Gastrocnemius medialis (tissue), 4 donors: ENCODE results near the gene KRTAP12-1. TPM values are rescaled to one million over a fixed set of nuclear protein-coding genes. Genes with fewer than 3 reads are reported as not detected.

Source experiments
- ATAC-seq, 2 donors: fragments of 150-250 bp; one replicate each; pipeline ENCODE4 v1.9.1; 2016
- DNase-seq, 2 donors: peaks; one replicate each; pipeline ENCODE4 v3.0.0-alpha.2; 2019
- H3K27ac ChIP-seq, 4 donors: fragments of 200-600 bp; sonication (generic); 1 replicate in 1 of 4; 2 replicates in 3 of 4; pipeline ENCODE4 v1.5.1; 2016 to 2018; ENCODE audit warnings: mild to moderate bottlenecking in 2 of 4, moderate library complexity in 1 of 4
- H3K27me3 ChIP-seq, 3 donors: fragments of 200-600 bp; sonication (generic) in 2 of 3; 1 replicate in 1 of 3; 2 replicates in 2 of 3; pipeline versions ENCODE4 v1.5.1 to v1.6.0; 2016 to 2019; ENCODE audit warnings: mild to moderate bottlenecking in 1 of 3, moderate library complexity in 1 of 3
- H3K36me3 ChIP-seq, 2 donors: fragments of 200-600 bp; sonication (generic) in 1 of 2; one replicate each; pipeline ENCODE4 v1.5.1; 2017 to 2018
- H3K4me1 ChIP-seq, 2 donors: fragments of 200-600 bp; sonication (generic) in 1 of 2; one replicate each; pipeline ENCODE4 v1.5.1; 2016 to 2017; ENCODE audit warnings: mild to moderate bottlenecking in 2 of 2
- H3K4me3 ChIP-seq, 4 donors: fragments of 200-600 bp; sonication (generic) in 3 of 4; 1 replicate in 1 of 4; 2 replicates in 3 of 4; pipeline ENCODE4 v1.5.1; 2016 to 2019; ENCODE audit warnings: mild to moderate bottlenecking in 2 of 4
- H3K9me3 ChIP-seq, 3 donors: fragments of 200-600 bp; sonication (generic) in 2 of 3; 1 replicate in 1 of 3; 2 replicates in 2 of 3; pipeline ENCODE4 v1.5.1; 2016 to 2019
- CTCF ChIP-seq, 5 experiments: fragments of 450-650 bp in 3 of 5; fragments of 200-600 bp in 2 of 5; sonication (generic) in 2 of 5; IDR thresholded peaks in 4 of 5; conservative IDR thresholded peaks in 1 of 5; 1 replicate in 4 of 5; 2 replicates in 1 of 5; pipeline ENCODE4 v1.5.1; 2016 to 2019; ENCODE audit warnings: antibody characterized with exemption in 5 of 5, mild to moderate bottlenecking in 3 of 5, moderate library complexity in 3 of 5
- POLR2A ChIP-seq, 2 donors: fragments of 450-650 bp; IDR thresholded peaks; one replicate each; pipeline ENCODE4 v1.6.1; 2017; ENCODE audit warnings: antibody characterized with exemption in 2 of 2, mild to moderate bottlenecking in 2 of 2, moderate library complexity in 2 of 2
- in situ Hi-C, 4 donors: fragments of 200-750 bp; cut with MboI; loops; one replicate each; pipeline versions ENCODE4 v1.15.0 to v1.8.0; 2017; ENCODE audit warnings: low sequenced_read_pairs in 4 of 4
- intact Hi-C: fragments of 100-400 bp; cut with DNase I; formaldehyde crosslinking; loops from one replicate; pipeline ENCODE4 v1.15.1; 2023; ENCODE audit warnings: low total_unique reads
- total RNA-seq, 4 donors: library from RNA; depleted of rRNA; stranded (reverse); fragments of >200 nt; gene quantifications; one replicate each; pipeline versions ENCODE4 v1.1.0 to v1.2.3, GENCODE V29; 2016

Gene KRTAP12-1
- total RNA-seq, 4 donors from 2014 or later: not detected

GRCh38 chr21:44713130-44713529 lies 31.2 kb upstream of the KRTAP12-1 start:
- Histone ChIP-seq H3K27me3 (peaks cover 64 to 79% (median 70%) of the 10 kb centered on the region in 3 donors), H3K36me3 (no peaks in the 10 kb centered on the region), H3K4me1 (peaks cover 6 to 7% of the 10 kb centered on the region in 2 donors), H3K9me3 (no peaks in the 10 kb centered on the region), H3K4me3 (no peak overlapping the region), H3K27ac (no peak overlapping the region)
- TF ChIP-seq CTCF (IDR thresholded peaks at IDR 0.05 in 4 of 5, conservative IDR thresholded peaks at IDR 0.05 in 1 of 5): no peak
- ATAC-seq (no peak), DNase-seq (no peak)
- in situ Hi-C loops (no loop called here), intact Hi-C loops (no loop called here)

- Histone ChIP-seq H3K4me3 (no peak overlapping the region), H3K27me3 (peaks cover 68 to 80% (median 77%) of the 10 kb centered on the region in 3 donors), H3K4me1 (peaks cover 6 to 7% of the 10 kb centered on the region in 2 donors), H3K36me3 (no peaks in the 10 kb centered on the region), H3K9me3 (no peaks in the 10 kb centered on the region), H3K27ac (no peak overlapping the region)
- in situ Hi-C loops (no loop called here), intact Hi-C loops (no loop called here)
- ATAC-seq (no peak), DNase-seq (no peak)
- TF ChIP-seq CTCF (IDR thresholded peaks at IDR 0.05 in 4 of 5, conservative IDR thresholded peaks at IDR 0.05 in 1 of 5): no peak
- TF ChIP-seq POLR2A (IDR thresholded peaks at IDR 0.05): no peak
These were observed 30.5 kb upstream of the KRTAP12-1 start for GRCh38 chr21:44712203-44713028.

GRCh38 chr21:44711327-44712202 lies 29.6 kb upstream of the KRTAP12-1 start, which contains the start of gene TSPEAR:
TSPEAR (minus strand) TSS chr21:44711572; CDS start chr21:44711514, 58 bp downstream.
- in situ Hi-C loops: no loop called here
- ATAC-seq: no peak

More at GRCh38 chr21:44711327-44712202, 29.6 kb upstream of the KRTAP12-1 start, which contains the start of gene TSPEAR:
- H3K9me3 ChIP-seq: no peaks in the 10 kb centered on the region
- H3K36me3 ChIP-seq: no peaks in the 10 kb centered on the region
- H3K4me1 ChIP-seq: peaks cover 6 to 7% of the 10 kb centered on the region in 2 donors
- intact Hi-C loops: no loop called here
- H3K27me3 ChIP-seq: peaks cover 72 to 86% (median 86%) of the 10 kb centered on the region in 3 donors
- H3K27ac ChIP-seq: no peak within 1 kb of the TSS
- TF ChIP-seq POLR2A (IDR thresholded peaks at IDR 0.05): no peak
- TF ChIP-seq CTCF (IDR thresholded peaks at IDR 0.05 in 4 of 5, conservative IDR thresholded peaks at IDR 0.05 in 1 of 5): no peak
- no peak within 1 kb of the TSS for H3K4me3 ChIP-seq
- DNase-seq: no peak
